AG04450 (cell line): ENCODE measurements around the gene CNTN5. TPM values are rescaled to one million over a fixed set of nuclear protein-coding genes. Genes with fewer than 3 reads are reported as not detected.

ENCODE experiments used
- CTCF ChIA-PET: fragments of 300-600, 350-600 bp; formaldehyde crosslinking; extraction: SDS; loops from one replicate; lab custom pipeline; 2022; ENCODE audit warnings: antibody characterized with exemption, inconsistent platforms; lab: Charles Lee
- POLR2A ChIA-PET: fragments of 350-600 bp; formaldehyde crosslinking; extraction: SDS; loops from one replicate; lab custom pipeline; 2021; ENCODE audit warnings: antibody characterized with exemption, inconsistent platforms; lab: Yijun Ruan, JAX
- DNase-seq: peaks from one replicate; pipeline ENCODE4 v3.0.0-alpha.2; 2011; ENCODE audit warnings: low read depth, low spot score
- H3K27ac ChIP-seq: one replicate; pipeline ENCODE4 v1.5.1; 2012; ENCODE audit warnings: low read depth, low read length, control low read depth
- H3K27me3 ChIP-seq: one replicate; pipeline ENCODE4 v1.6.0; 2012; ENCODE audit warnings: low read length; ENCODE audit not compliant: control insufficient read depth, insufficient read depth
- H3K4me3 ChIP-seq: 2 replicates; pipeline ENCODE4 v1.5.1; 2011; ENCODE audit warnings: mild to moderate bottlenecking, low read depth, low read length, control low read depth
- H3K9me3 ChIP-seq: 2 replicates; pipeline ENCODE4 v1.5.1; 2012; ENCODE audit warnings: low read length; ENCODE audit not compliant: control insufficient read depth, insufficient read depth
- CTCF ChIP-seq: IDR thresholded peaks from 2 replicates; pipeline ENCODE4 v1.5.1; 2011; ENCODE audit warnings: low read depth, low read length, control low read depth, inconsistent platforms
- polyA plus RNA-seq: library from polyadenylated mRNA; depleted of rRNA; stranded (reverse); fragments of >200 nt; gene quantifications from 2 replicates; pipeline ENCODE4 v1.2.3, GENCODE V29; 2011

CNTN5 gene
- polyA plus RNA-seq, 1 experiment: not detected

- CTCF ChIA-PET: no interaction called here
- POLR2A ChIA-PET: no interaction called here
- no peak overlapping the region for H3K4me3 ChIP-seq
- no peaks in the 10 kb centered on the region for H3K27me3 ChIP-seq
- no peaks in the 10 kb centered on the region; the same call in 1 of the 2 replicates for H3K9me3 ChIP-seq
- no peak for DNase-seq
- H3K27ac ChIP-seq: no peak overlapping the region
- no peak for TF ChIP-seq CTCF
Observed at GRCh38 chr11:99916078-99916477, 895.3 kb downstream of the CNTN5 start.

GRCh38 chr11:99918761-99919160, 898.0 kb downstream of the CNTN5 start:
- Histone ChIP-seq H3K27ac (no peak overlapping the region), H3K4me3 (no peak overlapping the region), H3K27me3 (no peaks in the 10 kb centered on the region), H3K9me3 (no peaks in the 10 kb centered on the region; the same call in 1 of the 2 replicates)
- no peak for TF ChIP-seq CTCF
- ChIA-PET CTCF (no interaction called here), POLR2A (no interaction called here)
- DNase-seq: no peak

GRCh38 chr11:99920956-99921355, 900.2 kb downstream of the CNTN5 start:
- POLR2A ChIA-PET: no interaction called here
- DNase-seq: no peak
- CTCF ChIA-PET: no interaction called here

GRCh38 chr11:99925968-99926367, 905.2 kb downstream of the CNTN5 start:
- POLR2A ChIA-PET: no interaction called here
- Histone ChIP-seq H3K27ac (no peak overlapping the region), H3K9me3 (peaks cover 8% of the 10 kb centered on the region), H3K4me3 (no peak overlapping the region), H3K27me3 (no peaks in the 10 kb centered on the region)
- DNase-seq: no peak
- CTCF ChIA-PET: no interaction called here
- no peak for TF ChIP-seq CTCF

More at GRCh38 chr11:99920956-99921355, 900.2 kb downstream of the CNTN5 start:
- H3K27me3 ChIP-seq: no peaks in the 10 kb centered on the region
- no peak overlapping the region for H3K27ac ChIP-seq
- H3K9me3 ChIP-seq: no peaks in the 10 kb centered on the region; the same call in 1 of the 2 replicates
- no peak overlapping the region for H3K4me3 ChIP-seq
- no peak for TF ChIP-seq CTCF

GRCh38 chr11:99932684-99933083, 911.9 kb downstream of the CNTN5 start:
- Histone ChIP-seq H3K27ac (no peak overlapping the region), H3K9me3 (peaks cover 13% of the 10 kb centered on the region), H3K27me3 (no peaks in the 10 kb centered on the region), H3K4me3 (no peak overlapping the region)
- ChIA-PET POLR2A (no interaction called here), CTCF (no interaction called here)
- no peak for TF ChIP-seq CTCF
- no peak for DNase-seq
